Breast epithelium (tissue), 3 donors: ENCODE measurements around the gene PCMT1.

Source experiments
- CTCF ChIP-seq, 3 donors: fragments of 450-650 bp; IDR thresholded peaks; one replicate each; pipeline ENCODE4 v1.5.1; 2016 to 2017; ENCODE audit warnings: antibody characterized with exemption in 3 of 3, mild to moderate bottlenecking in 3 of 3, moderate library complexity in 3 of 3
- POLR2AphosphoS5 ChIP-seq, 3 donors: sonication (generic); formaldehyde crosslinking; IDR thresholded peaks; one replicate each; pipeline ENCODE4 v1.6.1; 2017; ENCODE audit warnings: antibody characterized with exemption in 3 of 3

- TF ChIP-seq CTCF (IDR thresholded peaks at IDR 0.05) (no peak), POLR2AphosphoS5 (IDR thresholded peaks at IDR 0.05) (no peak)
These were observed 3.2 kb downstream of the PCMT1 start for GRCh38 chr6:149752600-149753373.
